AG09319 (cell line): Measurements from ENCODE around the gene SATB1.

Experiments used
- DNase-seq: peaks from one replicate; pipeline ENCODE4 v3.0.0-alpha.2; 2010; ENCODE audit warnings: low read depth; ENCODE audit errors: extremely low read depth
- CTCF ChIP-seq: IDR thresholded peaks from 2 replicates; pipeline ENCODE4 v1.5.1; 2011; ENCODE audit warnings: low read depth, mild to moderate bottlenecking, inconsistent platforms, low read length, moderate library complexity

Gene SATB1

DNA sequence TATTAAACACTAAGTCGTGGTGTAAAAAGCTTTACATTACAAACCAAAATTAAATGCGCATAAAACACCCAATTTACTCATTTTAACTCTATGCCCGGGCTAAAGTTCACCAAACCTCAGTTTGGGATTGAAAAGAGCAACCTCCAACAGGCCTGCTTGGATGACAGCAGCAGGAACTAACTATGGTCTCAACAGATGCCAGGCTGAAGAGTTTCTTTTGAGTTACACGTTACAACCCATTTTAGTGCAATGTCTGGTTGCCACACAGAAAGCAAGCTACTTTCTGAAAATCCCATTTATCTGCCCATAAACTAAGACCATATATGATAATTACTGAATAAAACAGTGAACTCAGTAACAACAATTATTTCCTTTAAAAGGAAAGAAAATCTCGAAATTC lies 2.2 kb downstream of the SATB1 start:
- DNase-seq: no peak

DNA sequence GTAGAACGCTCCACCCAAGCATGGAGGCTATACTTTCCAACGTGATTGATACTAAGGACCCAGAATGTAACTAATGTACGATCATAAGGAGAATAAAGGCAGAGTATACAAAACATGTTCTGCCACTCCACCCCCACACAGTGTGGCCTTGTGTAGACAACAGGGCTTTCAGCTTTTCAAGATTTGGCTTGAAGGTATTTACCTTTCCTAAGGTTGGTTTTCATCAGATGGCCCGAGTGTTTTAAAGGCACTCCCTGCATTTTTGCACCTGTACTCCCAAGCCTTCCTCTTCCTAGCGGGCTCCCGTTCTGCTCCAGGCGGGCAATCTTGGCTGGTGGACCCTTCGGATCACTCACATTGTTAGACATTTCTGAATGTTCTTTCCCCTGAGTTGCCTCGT lies 4.6 kb downstream of the SATB1 start:
- DNase-seq: no peak
- TF ChIP-seq CTCF: no peak

More for the DNA sequence above, 2.2 kb downstream of the SATB1 start:
- TF ChIP-seq CTCF: no peak

- no peak for DNase-seq
- TF ChIP-seq CTCF: no peak
Observed at GRCh38 chr3:18419232-18419631, 5.9 kb downstream of the SATB1 start.

- TF ChIP-seq CTCF: no peak
- DNase-seq: no peak
Observed at GRCh38 chr3:18417904-18418572, 7.1 kb downstream of the SATB1 start.

DNA sequence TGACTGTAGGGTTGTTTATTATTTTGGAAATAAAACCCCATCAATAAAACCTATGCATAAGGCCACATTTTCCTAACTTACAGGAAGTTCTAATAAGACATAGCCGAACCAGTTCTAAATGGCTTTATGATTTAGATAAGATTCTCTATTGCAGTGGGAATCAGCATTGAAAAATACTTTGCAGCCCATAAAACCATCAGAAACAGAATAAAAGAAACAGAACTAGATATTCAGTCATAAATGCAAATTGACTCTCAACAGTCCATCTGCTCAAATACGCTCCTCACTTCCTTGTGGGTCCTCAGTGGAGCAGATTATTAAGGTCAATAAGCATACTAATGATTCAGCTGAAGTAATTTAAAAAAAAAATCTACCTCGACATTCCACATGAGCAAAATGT lies 8.8 kb downstream of the SATB1 start:
- TF ChIP-seq CTCF: no peak
- no peak for DNase-seq

DNA sequence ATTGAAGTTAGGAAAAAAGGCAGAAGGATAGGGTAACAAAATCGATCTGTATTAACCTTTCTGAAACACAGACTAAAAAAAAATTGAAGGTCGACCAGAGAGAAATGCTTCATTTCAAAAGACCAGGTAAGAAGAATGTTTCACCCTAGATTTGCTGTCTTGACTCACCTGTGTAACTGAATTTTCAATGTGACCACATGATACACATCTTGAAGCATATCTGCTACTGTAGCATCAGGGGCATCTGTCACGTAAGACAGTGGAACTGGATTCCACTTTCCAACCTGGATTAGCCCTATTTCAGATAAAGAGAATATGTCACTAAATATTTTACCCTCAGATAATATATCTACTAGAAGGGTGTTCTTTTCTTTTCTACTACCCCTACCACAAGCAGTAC lies 9.3 kb downstream of the SATB1 start:
- TF ChIP-seq CTCF: no peak
- no peak for DNase-seq

- TF ChIP-seq CTCF: no peak
- DNase-seq: no peak
Observed at GRCh38 chr3:18415167-18415566, 10.0 kb downstream of the SATB1 start.
